IMR-90 (cell line): ENCODE measurements around the gene VWCE. TPM values are rescaled to one million over a fixed set of nuclear protein-coding genes. Genes with fewer than 3 reads are reported as not detected.

ENCODE experiments used
- ELK1 ChIP-seq: fragments of 150-350 bp; IDR thresholded peaks from 2 replicates; pipeline ENCODE4 v1.6.1; 2016; ENCODE audit warnings: low read depth, mild to moderate bottlenecking, low read length, moderate library complexity, borderline replicate concordance
- RCOR1 ChIP-seq: IDR thresholded peaks from 2 replicates; pipeline ENCODE4 v1.6.1; 2012; ENCODE audit warnings: mild to moderate bottlenecking, low read length, improper control_type of control experiment; ENCODE audit not compliant: insufficient replicate concordance
- polyA plus RNA-seq, 3 experiments: library from polyadenylated mRNA; depleted of rRNA; stranded (reverse); fragments of >200 nt; gene quantifications; 2 replicates each; pipeline ENCODE4 v1.2.3, GENCODE V29; 2012; ENCODE audit warnings: low replicate concordance in 1 of 3
- total RNA-seq: library from RNA; depleted of rRNA; stranded (reverse); fragments of >200 nt; gene quantifications from 2 replicates; pipeline ENCODE4 v1.2.3, GENCODE V29; 2012

VWCE gene
- total and polyA plus RNA-seq, 2 of the 4 experiments (the other 2 are of a cell fraction) = under 0.01 to 1.1 TPM

DNA sequence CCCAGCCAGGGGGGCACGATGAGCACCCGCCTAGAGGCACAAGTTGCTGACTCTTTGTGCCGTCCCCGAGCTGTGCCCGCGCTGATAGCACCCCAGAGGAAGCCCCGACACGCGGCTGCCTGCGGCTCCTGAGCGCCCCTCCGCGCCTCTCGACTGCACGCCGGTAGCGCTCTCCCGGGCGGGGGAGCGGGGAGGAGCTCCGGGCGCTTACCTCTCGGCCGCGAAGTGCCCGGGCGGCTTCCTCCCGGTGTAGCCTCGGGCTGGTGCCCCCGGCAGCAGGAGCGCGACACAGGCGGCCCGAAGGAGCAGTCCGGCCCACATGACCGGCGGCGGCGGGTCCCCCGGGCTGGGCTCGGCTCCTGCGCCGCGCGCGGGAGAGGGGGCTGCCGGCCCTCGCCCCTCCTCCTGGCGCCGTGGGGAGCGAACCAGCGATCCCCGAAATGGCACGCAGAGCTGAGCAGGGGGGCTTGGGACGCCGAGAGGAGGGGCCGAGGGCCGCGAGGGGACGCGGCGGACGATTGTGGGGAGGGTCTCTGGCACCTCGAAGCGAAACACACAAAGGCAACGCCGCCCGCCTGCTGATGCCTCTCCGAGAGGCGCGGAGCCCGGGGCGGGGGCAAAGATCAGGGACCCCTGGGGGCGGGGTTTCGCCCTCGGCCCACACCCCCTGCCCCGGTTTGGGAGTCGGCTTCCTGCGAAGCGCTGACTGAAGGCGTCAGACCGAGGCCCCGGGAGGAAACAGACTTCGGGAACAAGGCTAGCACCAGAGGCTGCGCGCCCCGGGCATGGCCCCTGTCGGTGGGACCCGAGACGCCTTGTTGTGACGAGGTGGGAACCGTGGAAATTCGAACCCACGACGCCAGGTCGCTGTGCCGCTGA lies at the start of gene VWCE (continued):
- TF ChIP-seq RCOR1 (no peak), ELK1 (no peak)
